Measurements from ENCODE around the gene CBX7. TPM values are rescaled to one million over a fixed set of nuclear protein-coding genes. Genes with fewer than 3 reads are reported as not detected.

The CBX7 gene
- total RNA-seq, 1 donor from 2014 or later: 12.7 TPM

DNA sequence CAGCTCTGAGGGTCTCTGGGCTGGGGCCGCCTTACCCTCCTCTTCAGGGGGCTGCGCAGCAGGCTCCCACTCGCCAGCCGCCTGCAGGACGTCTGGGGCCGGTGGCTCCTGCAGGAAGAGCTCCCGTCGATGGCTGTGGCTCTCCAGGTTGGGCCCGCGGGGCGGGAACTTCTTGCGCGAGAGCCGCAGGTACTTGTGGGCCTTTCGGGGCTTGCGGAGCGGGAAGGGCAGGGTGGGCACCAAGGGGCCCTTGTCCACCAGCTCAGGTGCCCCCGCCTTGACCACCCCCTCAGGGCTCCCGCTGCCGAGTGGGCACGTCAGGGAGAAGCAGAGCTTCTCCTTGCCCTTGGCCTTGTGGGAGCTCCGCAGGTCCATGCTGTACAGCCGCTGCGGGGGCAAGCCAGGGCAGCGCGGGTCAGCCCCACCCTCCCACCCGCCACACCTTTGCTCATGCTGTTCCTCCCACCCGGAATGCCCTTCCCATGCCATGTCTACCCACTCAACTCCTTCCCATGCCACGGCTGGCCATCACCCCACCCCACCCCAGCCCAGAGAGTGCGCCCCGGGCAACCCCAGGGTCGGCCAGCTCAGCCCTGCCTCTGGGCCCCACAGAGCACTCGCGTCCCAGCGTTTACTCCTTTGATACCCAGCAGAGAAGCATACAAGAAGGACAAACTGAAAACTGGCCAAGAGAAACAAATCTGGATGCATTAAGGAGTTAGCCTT lies 18.0 kb downstream of the CBX7 start:
- no peak for DNase-seq (ENCODE audit: low spot score)
- Mint-ChIP-seq H3K4me3 (no peak overlapping the region), H3K27ac (no peak overlapping the region), H3K4me1 (ENCODE audit: low read depth) (peaks cover 7% of the 10 kb centered on the region), H3K27me3 (ENCODE audit: insufficient read depth) (peaks cover 2% of the 10 kb centered on the region), H3K9me3 (no peaks in the 10 kb centered on the region), H3K36me3 (ENCODE audit: low read depth) (no peaks in the 10 kb centered on the region)
- intact Hi-C loops (cut with micrococcal nuclease): no loop called here

DNA sequence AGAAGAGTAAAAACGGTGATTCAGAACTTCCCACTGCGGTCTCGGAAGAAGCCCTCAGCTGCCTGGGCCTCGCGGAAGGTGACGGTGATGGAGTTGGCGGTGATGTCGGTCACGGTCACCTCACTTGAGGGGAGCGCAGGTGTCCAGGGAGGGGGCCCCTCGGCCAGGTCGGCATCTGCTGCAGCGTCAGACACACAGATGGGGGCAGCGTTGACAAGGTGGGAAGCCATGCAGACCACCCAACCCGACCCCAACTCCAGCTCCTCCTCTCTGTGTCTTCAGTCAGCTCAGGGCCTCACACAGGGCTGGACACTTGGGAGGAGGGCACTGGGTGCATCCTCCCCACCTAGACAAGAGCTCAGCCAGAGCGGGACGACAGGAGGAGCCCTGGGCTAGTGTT lies 18.6 kb downstream of the CBX7 start:
- peaks cover 7% of the 10 kb centered on the region for H3K4me1 Mint-ChIP-seq (ENCODE audit: low read depth)
- intact Hi-C loops (cut with micrococcal nuclease): no loop called here
- no peaks in the 10 kb centered on the region for H3K36me3 Mint-ChIP-seq (ENCODE audit: low read depth)
- no peak overlapping the region for H3K4me3 Mint-ChIP-seq
- peaks cover 2% of the 10 kb centered on the region for H3K27me3 Mint-ChIP-seq (ENCODE audit: insufficient read depth)
- DNase-seq (ENCODE audit: low spot score): no peak
- no peaks in the 10 kb centered on the region for H3K9me3 Mint-ChIP-seq
- H3K27ac Mint-ChIP-seq: no peak overlapping the region

DNA sequence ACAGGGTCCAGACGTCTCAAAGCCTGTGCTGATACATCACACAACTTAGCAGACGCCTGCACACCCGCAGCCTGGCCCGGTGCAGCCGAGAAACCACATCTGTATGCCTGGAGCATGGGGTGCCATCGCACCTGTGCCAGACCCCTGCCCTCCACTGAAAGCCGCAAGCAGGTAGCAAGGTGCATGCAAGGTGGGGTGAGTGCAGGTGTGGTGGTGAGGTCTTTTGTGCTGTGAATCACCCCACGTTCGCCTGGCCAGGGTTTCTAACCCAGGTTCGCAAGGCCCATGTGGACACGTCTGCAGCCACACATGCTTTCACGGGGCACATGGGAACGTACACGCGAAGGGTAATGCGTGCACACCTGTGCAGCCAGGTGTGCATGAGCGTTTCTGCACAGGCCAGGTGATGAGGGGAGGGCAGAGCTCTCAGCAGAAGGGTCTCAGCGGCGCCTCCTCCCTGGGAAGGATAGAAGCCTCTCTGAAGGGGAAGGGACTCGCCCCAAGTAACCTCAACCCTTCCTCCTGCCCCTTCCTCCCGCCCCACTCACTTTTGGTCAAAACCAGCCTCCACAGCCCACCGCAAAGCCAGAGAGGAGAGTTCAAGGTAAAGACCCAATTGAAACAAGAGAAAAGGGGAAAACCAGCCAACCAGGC lies 19.5 kb downstream of the CBX7 start:
- Mint-ChIP-seq H3K9me3 (no peaks in the 10 kb centered on the region), H3K27ac (no peak overlapping the region), H3K27me3 (ENCODE audit: insufficient read depth) (peaks cover 2% of the 10 kb centered on the region), H3K4me1 (ENCODE audit: low read depth) (peaks cover 7% of the 10 kb centered on the region), H3K36me3 (ENCODE audit: low read depth) (no peaks in the 10 kb centered on the region), H3K4me3 (no peak overlapping the region)
- intact Hi-C loops (cut with micrococcal nuclease): no loop called here
- DNase-seq (ENCODE audit: low spot score): no peak

DNA sequence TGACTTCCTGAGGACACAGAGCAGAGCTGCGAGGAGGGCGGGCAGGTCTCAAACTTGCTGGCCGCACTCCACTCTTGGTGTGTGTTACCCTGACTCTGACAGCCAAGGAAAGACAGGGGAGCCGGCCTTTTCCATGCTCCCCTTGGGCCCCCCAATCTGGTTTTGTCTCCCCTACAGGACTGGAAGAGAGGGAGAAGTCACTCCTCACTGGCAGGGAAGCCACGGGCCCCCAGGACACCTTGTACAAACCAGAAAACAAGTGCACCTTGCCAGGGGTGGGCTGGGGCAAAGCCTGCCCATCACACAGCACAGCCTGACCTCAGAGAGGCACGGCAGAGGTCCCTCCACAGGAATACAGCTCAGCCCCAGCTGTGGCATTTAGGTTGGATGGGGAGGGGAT lies 20.2 kb downstream of the CBX7 start:
- DNase-seq (ENCODE audit: low spot score): no peak
- H3K27ac Mint-ChIP-seq: no peak overlapping the region
- H3K27me3 Mint-ChIP-seq (ENCODE audit: insufficient read depth): peaks cover 2% of the 10 kb centered on the region
- intact Hi-C loops (cut with micrococcal nuclease): no loop called here
- no peaks in the 10 kb centered on the region for H3K36me3 Mint-ChIP-seq (ENCODE audit: low read depth)
- H3K4me3 Mint-ChIP-seq: no peak overlapping the region
- no peaks in the 10 kb centered on the region for H3K9me3 Mint-ChIP-seq
- H3K4me1 Mint-ChIP-seq (ENCODE audit: low read depth): peaks cover 7% of the 10 kb centered on the region

DNA sequence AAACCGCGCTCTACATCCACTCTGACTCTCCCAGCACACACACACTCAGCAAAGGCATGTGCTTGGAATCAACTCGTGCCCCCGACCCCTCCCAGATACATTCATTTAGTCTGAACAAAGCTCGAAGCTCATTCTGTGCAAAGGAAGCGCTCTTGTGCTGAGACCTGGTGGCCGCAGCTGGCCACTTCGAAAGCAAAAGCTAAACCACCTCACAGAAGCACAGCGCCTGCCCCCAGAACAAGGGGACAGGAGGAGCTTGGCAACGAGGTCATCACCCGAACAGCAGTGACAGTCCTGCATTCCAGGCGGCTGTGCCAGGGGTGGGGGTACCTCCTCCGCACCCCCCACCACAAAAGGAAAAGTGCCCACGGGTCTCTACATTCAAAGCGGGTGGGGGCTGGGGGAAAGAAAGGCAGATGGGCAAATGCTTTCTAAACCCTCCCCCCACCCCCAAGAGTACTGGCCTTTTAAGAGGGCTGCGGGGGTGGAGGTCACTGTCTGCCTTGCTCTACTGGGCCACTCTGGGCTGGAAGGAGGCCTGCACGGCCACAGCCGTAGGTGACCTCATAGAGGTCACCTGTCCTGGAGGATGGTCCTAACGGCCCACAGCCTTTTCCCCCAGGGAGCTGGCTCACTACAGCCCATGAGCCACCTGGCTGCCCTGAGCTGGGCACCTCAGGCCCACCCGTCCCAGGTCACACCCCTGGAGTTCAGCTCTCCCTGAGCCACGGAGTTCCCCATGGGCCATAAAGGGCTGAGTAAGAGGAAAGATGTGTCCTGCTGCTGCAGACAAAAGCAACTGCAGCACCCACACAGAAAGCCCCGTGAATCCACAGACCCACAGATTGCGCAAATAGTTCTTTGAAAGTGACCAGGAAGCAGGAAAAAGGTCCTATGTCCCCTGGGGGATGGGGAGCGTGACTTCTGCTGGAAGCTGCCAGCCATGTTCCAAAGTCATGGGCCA lies 21.3 kb downstream of the CBX7 start:
- DNase-seq (ENCODE audit: low spot score): no peak
- H3K4me1 Mint-ChIP-seq (ENCODE audit: low read depth): peaks cover 7% of the 10 kb centered on the region
- intact Hi-C loops (cut with micrococcal nuclease): no loop called here
- no peaks in the 10 kb centered on the region for H3K27me3 Mint-ChIP-seq (ENCODE audit: insufficient read depth)
- no peak overlapping the region for H3K4me3 Mint-ChIP-seq
- no peaks in the 10 kb centered on the region for H3K9me3 Mint-ChIP-seq
- H3K36me3 Mint-ChIP-seq (ENCODE audit: low read depth): no peaks in the 10 kb centered on the region
- H3K27ac Mint-ChIP-seq: no peak overlapping the region

DNA sequence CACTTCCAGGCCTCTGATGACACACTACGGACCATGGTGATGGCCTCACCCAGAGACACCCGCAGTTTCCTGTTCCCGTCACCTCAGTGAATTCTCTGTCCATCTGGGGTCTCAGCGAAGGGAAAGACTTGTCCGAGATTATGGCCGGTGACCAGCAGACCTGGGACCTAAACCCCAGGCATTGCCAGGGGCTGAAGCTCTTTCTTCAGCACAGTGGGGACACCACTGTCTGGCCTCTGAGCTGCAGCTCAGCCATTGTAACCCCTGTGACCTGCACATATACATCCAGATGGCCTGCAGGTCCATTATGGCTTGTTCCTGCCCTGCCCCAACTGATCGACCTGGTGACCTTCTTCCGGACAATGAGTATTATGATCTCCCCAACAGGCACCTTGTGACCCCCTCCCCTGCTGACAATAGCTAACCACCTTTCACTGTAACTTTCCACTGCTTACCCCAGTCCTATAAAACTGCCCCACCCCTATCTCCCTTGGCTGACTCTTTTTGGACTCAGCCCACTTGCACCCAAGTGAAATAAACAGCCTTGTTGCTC lies 22.3 kb downstream of the CBX7 start:
- Mint-ChIP-seq H3K4me3 (no peak overlapping the region), H3K4me1 (ENCODE audit: low read depth) (peaks cover 7% of the 10 kb centered on the region), H3K27me3 (ENCODE audit: insufficient read depth) (no peaks in the 10 kb centered on the region), H3K27ac (no peak overlapping the region), H3K9me3 (no peaks in the 10 kb centered on the region), H3K36me3 (ENCODE audit: low read depth) (no peaks in the 10 kb centered on the region)
- intact Hi-C loops (cut with micrococcal nuclease): no loop called here
- DNase-seq (ENCODE audit: low spot score): no peak

DNA sequence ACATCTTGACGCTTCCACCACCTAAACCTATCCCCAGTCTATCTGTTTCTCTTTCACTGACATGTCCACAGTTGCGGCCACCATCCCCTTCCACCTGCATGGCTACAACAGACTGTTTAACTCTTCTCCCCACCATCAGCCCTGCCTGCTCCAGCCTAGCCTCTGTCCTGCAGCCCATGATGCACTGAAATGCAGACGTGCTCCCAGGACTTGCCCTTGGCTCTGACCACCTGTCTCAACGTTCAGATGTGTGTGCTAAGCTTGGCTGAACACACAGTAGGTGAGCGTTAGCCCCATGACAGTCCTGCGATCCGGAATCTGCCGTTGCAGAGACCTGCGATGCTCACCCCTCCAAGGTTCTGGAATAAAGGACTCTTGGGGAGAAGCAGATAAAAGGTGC lies 22.7 kb downstream of the CBX7 start:
- DNase-seq (ENCODE audit: low spot score): no peak
- Mint-ChIP-seq H3K4me3 (no peak overlapping the region), H3K9me3 (no peaks in the 10 kb centered on the region), H3K36me3 (ENCODE audit: low read depth) (no peaks in the 10 kb centered on the region), H3K27ac (no peak overlapping the region), H3K27me3 (ENCODE audit: insufficient read depth) (no peaks in the 10 kb centered on the region), H3K4me1 (ENCODE audit: low read depth) (peaks cover 7% of the 10 kb centered on the region)
- intact Hi-C loops (cut with micrococcal nuclease): no loop called here

DNA sequence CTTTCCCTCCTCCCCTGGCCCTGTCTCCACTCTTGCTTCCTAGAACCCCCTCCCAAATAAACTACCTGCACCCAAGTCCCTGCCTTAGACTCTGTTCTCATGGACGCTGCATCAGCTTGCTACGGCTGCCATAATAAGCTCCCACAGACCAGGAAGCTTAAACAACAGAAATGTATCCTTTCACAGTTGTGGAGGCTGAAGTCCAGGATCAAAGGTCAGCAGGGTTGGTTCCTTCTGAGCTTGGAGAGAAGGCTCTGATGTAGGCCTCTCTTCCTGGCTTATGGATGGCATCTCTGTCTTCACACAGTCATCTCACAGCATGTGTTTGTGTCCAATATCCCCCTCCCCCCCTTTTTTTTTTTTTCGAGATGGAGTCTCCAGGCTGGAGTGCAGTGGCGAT lies 23.4 kb downstream of the CBX7 start:
- Mint-ChIP-seq H3K27ac (no peak overlapping the region), H3K9me3 (no peaks in the 10 kb centered on the region), H3K36me3 (ENCODE audit: low read depth) (no peaks in the 10 kb centered on the region), H3K27me3 (ENCODE audit: insufficient read depth) (no peaks in the 10 kb centered on the region), H3K4me1 (ENCODE audit: low read depth) (peaks cover 7% of the 10 kb centered on the region), H3K4me3 (no peak overlapping the region)
- DNase-seq (ENCODE audit: low spot score): no peak
- intact Hi-C loops (cut with micrococcal nuclease): no loop called here

DNA sequence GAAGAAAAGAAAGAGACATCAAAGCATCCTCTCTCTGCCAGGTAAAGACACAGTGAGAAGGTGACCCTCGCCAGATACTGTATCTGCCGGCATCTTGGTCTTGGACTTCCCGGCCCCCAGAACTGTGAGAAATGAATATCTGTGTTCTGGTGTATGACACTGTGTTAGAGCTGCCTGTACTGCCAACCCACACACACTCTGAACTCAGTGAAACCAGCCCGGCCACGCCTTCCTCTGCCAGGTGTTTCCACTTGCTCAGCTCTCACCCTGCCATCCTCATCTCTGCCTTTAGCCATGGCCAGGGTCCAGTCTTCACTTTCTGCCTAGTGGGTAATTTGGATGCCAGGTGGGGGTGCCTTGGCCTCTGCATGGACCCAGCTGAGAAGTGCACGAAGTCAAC lies 24.0 kb downstream of the CBX7 start:
- no peaks in the 10 kb centered on the region for H3K27me3 Mint-ChIP-seq (ENCODE audit: insufficient read depth)
- no peak overlapping the region for H3K4me3 Mint-ChIP-seq
- no peaks in the 10 kb centered on the region for H3K36me3 Mint-ChIP-seq (ENCODE audit: low read depth)
- H3K4me1 Mint-ChIP-seq (ENCODE audit: low read depth): peaks cover 7% of the 10 kb centered on the region
- no peaks in the 10 kb centered on the region for H3K9me3 Mint-ChIP-seq
- intact Hi-C loops (cut with micrococcal nuclease): no loop called here
- no peak overlapping the region for H3K27ac Mint-ChIP-seq
- DNase-seq (ENCODE audit: low spot score): no peak

DNA sequence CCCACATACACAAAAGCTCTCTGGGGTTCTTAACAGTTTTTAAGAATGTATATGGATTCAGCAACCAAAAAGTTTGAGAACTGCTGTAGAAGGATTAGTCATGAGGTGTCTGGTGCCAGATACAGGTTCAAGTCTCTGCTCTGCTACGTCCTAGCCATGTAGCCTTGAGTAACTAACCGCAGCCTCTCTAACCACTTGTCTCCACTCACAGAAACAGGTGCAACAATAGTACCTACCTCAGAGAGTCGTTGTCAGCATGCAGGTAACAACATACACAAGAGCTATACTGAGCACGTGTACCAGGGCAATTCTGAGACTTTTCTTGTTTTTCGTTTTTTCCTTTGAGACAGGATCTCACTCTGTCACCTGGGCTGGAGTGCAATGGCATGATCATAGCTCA lies 26.9 kb downstream of the CBX7 start:
- H3K36me3 Mint-ChIP-seq (ENCODE audit: low read depth): no peaks in the 10 kb centered on the region
- no peaks in the 10 kb centered on the region for H3K9me3 Mint-ChIP-seq
- intact Hi-C loops (cut with micrococcal nuclease): no loop called here
- H3K4me1 Mint-ChIP-seq (ENCODE audit: low read depth): peaks cover 15% of the 10 kb centered on the region
- no peak overlapping the region for H3K27ac Mint-ChIP-seq
- no peak overlapping the region for H3K4me3 Mint-ChIP-seq
- DNase-seq (ENCODE audit: low spot score): no peak
- H3K27me3 Mint-ChIP-seq (ENCODE audit: insufficient read depth): no peaks in the 10 kb centered on the region

DNA sequence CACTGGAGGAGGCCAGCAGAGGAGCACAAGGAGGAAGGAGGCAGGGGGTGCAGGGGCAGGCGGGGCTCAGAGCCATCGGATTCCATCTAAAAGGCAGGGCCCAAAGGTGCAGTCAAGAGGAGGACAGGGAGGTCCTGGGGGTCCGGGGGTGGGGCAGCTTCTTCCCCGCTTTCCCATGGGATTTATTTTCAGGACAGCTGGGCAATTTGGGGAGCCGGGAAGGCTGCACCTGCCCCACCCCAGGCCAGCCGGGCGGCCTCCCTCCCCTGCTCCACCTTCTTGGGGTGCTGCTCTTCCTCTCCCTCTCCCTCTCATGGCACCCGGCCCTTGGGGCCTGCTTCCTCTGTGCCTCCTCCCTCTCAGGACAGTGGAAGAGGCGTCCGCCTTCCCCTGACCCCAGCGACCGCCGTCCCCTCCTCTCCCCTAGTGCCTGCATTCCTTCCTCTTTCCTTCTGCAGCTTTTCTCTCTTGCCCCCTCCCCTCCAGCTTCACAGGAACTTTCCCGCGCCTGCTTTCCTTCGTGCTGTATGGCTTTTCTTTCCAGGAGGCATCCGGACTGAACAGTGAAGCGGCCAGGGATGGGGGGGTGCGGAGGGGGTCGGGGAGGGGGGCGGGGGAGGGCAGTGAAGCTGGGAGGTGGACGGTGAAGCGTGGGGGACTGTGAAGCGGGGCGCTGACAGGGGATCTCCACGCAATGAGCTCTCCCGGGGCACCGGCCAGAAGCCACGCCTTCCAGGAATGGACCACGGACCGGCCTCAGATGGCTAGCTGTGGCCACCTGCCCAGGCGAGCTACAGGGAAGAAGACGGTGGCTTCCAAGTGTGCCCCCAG lies 28.5 kb downstream of the CBX7 start:
- no peak for DNase-seq (ENCODE audit: low spot score)
- Mint-ChIP-seq H3K36me3 (ENCODE audit: low read depth) (no peaks in the 10 kb centered on the region), H3K4me3 (no peak overlapping the region), H3K4me1 (ENCODE audit: low read depth) (peaks cover 15% of the 10 kb centered on the region), H3K27ac (no peak overlapping the region), H3K9me3 (no peaks in the 10 kb centered on the region), H3K27me3 (ENCODE audit: insufficient read depth) (no peaks in the 10 kb centered on the region)
- intact Hi-C loops (cut with micrococcal nuclease): no loop called here

DNA sequence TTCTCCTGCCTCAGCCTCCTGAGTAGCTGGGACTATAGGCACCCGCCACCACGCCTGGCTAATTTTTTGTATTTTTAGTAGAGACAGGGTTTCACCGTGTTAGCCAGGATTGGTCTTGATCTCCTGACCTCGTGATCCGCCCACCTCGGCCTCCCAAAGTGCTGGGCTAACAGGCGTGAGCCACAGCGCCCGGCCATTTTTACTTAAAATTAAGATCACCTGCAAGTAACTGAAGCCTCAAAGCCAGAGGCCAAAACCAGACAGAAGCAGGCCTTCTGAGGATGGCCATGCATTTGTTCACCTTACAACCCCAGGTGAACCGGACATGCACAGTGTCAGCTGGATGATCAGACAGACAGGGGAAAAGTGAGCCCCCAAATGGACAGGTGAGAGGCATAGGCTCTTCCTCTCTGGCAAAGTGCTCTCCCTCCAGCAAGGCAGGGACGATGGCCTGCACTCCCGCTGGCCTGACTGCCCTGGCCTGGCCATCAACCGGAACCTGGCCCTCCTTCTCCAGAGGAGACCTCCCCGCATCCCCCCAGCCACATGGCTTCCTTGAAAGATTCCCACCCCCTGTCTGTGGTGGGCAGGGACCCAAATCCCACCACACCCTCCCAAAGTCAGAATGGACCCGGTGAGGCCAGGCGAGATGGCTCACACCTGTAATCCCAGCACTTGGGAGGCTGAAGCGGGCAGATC lies 29.6 kb downstream of the CBX7 start:
- Mint-ChIP-seq H3K27me3 (ENCODE audit: insufficient read depth) (no peaks in the 10 kb centered on the region), H3K4me1 (ENCODE audit: low read depth) (peaks cover 21% of the 10 kb centered on the region), H3K36me3 (ENCODE audit: low read depth) (no peaks in the 10 kb centered on the region), H3K27ac (no peak overlapping the region), H3K9me3 (no peaks in the 10 kb centered on the region), H3K4me3 (no peak overlapping the region)
- DNase-seq (ENCODE audit: low spot score): no peak
- intact Hi-C loops (cut with micrococcal nuclease): loop anchor here (1.0 kb wide), 1 partner anchor 116 kb away; no protein-coding TSS in a partner anchor

All from activated T-helper 1 cell treated with anti-CD3 and anti-CD28 coated beads, Interleukin-12 subunit alpha, Interleukin-12 subunit beta, Interleukin-2, Interleukin-4 antibody, amounts not matched to agents 30 ng/mL and 10 ng/mL and 1 ng/mL, durations not matched to agents 14 hours and 24 hours and 36 hours (primary cell).